Measurements from ENCODE around the gene TRPC5OS. TPM values are rescaled to one million over a fixed set of nuclear protein-coding genes. Genes with fewer than 3 reads are reported as not detected.
A peak's percentile ranks its signal among the peaks of the same experiment; 100 is the strongest.

The TRPC5OS gene
- total and polyA plus RNA-seq, 2 of the 4 experiments (the other 2 are of a cell fraction): not detected

DNA sequence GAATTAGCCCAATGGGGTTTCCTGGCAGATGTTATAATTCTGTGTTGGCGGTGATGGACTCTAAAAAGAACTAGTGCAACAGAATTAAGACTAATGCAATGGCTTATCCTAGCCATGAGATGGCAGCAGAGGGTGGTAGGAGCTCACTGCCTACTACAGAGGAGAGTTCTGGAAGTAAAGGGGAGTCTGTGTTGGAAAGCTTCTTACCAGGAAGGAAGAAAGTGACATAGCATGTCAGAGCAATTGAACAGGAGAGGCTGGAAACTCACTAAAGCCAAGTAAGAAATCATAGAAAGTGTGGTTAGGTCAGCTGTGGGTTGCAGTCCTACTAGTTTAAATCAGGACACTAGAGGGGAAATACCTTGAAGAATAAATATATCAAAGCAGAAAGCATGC lies 6.3 kb upstream of the TRPC5OS start:
- H2AK9ac ChIP-seq (replicated peaks; ENCODE audit: low read depth, low read length, poor library complexity): no peak overlapping the region
- no peaks in the 10 kb centered on the region for H3K79me1 ChIP-seq (ENCODE audit: low read depth in 1 of 2, low read length in 2 of 2)
- no peak overlapping the region for H3K4me2 ChIP-seq (ENCODE audit: low read depth, low read length)
- dilution Hi-C loops (cut with HindIII; ENCODE audit: low sequenced_read_pairs, unreplicated experiment): no loop called here
- no peak overlapping the region for H4K8ac ChIP-seq (ENCODE audit: low read depth in 2 of 2, low read length in 2 of 2)
- in situ Hi-C loops (cut with MboI; ENCODE audit: low sequenced_read_pairs): loop anchor here (10.0 kb wide), 1 partner anchor 775 kb away; no protein-coding TSS in a partner anchor
- H3K36me3 ChIP-seq (ENCODE audit: control insufficient read depth, insufficient read depth, low read length): no peaks in the 10 kb centered on the region
- H3K18ac ChIP-seq (ENCODE audit: low read depth, low read length): no peak overlapping the region
- H2BK15ac ChIP-seq (ENCODE audit: low read depth, low read length): no peak overlapping the region
- H3K14ac ChIP-seq (replicated peaks; ENCODE audit: low read depth, low read length): no peak overlapping the region
- no peaks in the 10 kb centered on the region for H3K4me1 ChIP-seq (ENCODE audit: control insufficient read depth, insufficient read depth, low read length)
- no peak overlapping the region for H2AK5ac ChIP-seq (ENCODE audit: low read depth, low read length)
- H4K20me1 ChIP-seq (ENCODE audit: insufficient read depth, low read length): no peaks in the 10 kb centered on the region
- no peak overlapping the region for H2BK5ac ChIP-seq (ENCODE audit: low read depth, low read length, poor library complexity, severe bottlenecking)
- 40% methylated on average over 1 of the region's 1 CpG; no CpG with 5 or more reads in 1 of the 2 experiments for WGBS, 2 experiments (ENCODE audit: extremely low coverage in 2 of 2, insufficient read length in 1 of 2)
- no peaks in the 10 kb centered on the region for H3K9me1 ChIP-seq (ENCODE audit: insufficient read depth, low read length)
- peak; percentile 63 for DNase-seq
- no peak overlapping the region for H2AFZ ChIP-seq (replicated peaks; ENCODE audit: low read length, poor library complexity)
- ChIA-PET POLR2A (ENCODE audit: unreplicated experiment) (no interaction called here), CTCF (interaction anchor here (0.9 kb wide), 4 partner anchors 10 to 277 kb away, joined by 3 to 7 read pairs (median 3); no protein-coding TSS in a partner anchor)
- no peak overlapping the region for H3K4ac ChIP-seq (ENCODE audit: low read depth, low read length)
- H3K9me3 ChIP-seq (ENCODE audit: control insufficient read depth, insufficient read depth, low read length): no peaks in the 10 kb centered on the region
- no peak overlapping the region for H3K9ac ChIP-seq (ENCODE audit: low read depth, low read length)
- no peak overlapping the region for H3K4me3 ChIP-seq (ENCODE audit: insufficient read depth, low read depth, low read length)
- no peak overlapping the region for H3K23ac ChIP-seq (ENCODE audit: low read depth, low read length)
- H3K56ac ChIP-seq (ENCODE audit: extremely low read depth, insufficient read depth, low read length): no peak overlapping the region
- no peak overlapping the region for H2BK120ac ChIP-seq (ENCODE audit: low read depth, low read length)
- TF ChIP-seq MAFK (IDR thresholded peaks at IDR 0.05; ENCODE audit: low read depth, low read length) (no peak), FOS (IDR thresholded peaks at IDR 0.05; ENCODE audit: low read depth, low read length) (no peak), RAD21 (IDR thresholded peaks at IDR 0.05; ENCODE audit: low read length) (peak; percentile 76), RCOR1 (IDR thresholded peaks at IDR 0.05; ENCODE audit: insufficient replicate concordance, low read length) (no peak), SMC3 (IDR thresholded peaks at IDR 0.05; ENCODE audit: low read depth, low read length) (peak; percentile 61), CHD1 (IDR thresholded peaks at IDR 0.05; ENCODE audit: low read depth, low read length) (no peak), RFX5 (IDR thresholded peaks at IDR 0.05; ENCODE audit: low read depth, low read length) (no peak), MAZ (IDR thresholded peaks at IDR 0.05; ENCODE audit: borderline replicate concordance, low read depth, low read length) (no peak), BHLHE40 (IDR thresholded peaks at IDR 0.05; ENCODE audit: low read depth, low read length) (no peak)
- TF ChIP-seq, protein P1, sequence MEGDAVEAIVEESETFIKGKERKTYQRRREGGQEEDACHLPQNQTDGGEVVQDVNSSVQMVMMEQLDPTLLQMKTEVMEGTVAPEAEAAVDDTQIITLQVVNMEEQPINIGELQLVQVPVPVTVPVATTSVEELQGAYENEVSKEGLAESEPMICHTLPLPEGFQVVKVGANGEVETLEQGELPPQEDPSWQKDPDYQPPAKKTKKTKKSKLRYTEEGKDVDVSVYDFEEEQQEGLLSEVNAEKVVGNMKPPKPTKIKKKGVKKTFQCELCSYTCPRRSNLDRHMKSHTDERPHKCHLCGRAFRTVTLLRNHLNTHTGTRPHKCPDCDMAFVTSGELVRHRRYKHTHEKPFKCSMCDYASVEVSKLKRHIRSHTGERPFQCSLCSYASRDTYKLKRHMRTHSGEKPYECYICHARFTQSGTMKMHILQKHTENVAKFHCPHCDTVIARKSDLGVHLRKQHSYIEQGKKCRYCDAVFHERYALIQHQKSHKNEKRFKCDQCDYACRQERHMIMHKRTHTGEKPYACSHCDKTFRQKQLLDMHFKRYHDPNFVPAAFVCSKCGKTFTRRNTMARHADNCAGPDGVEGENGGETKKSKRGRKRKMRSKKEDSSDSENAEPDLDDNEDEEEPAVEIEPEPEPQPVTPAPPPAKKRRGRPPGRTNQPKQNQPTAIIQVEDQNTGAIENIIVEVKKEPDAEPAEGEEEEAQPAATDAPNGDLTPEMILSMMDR (conservative IDR thresholded peaks at IDR 0.05; ENCODE audit: low read depth, low read length): peak; percentile 71
- TF ChIP-seq, protein P2, sequence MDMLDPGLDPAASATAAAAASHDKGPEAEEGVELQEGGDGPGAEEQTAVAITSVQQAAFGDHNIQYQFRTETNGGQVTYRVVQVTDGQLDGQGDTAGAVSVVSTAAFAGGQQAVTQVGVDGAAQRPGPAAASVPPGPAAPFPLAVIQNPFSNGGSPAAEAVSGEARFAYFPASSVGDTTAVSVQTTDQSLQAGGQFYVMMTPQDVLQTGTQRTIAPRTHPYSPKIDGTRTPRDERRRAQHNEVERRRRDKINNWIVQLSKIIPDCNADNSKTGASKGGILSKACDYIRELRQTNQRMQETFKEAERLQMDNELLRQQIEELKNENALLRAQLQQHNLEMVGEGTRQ (IDR thresholded peaks at IDR 0.05; ENCODE audit: low read depth, low read length): no peak
- H4K5ac ChIP-seq (ENCODE audit: low read depth, low read length): no peak overlapping the region
- H4K91ac ChIP-seq (ENCODE audit: insufficient read depth, low read depth, low read length): no peak overlapping the region
- no peak overlapping the region for H3K27ac ChIP-seq (ENCODE audit: insufficient read depth, low read length)
- no TSS peak for BruUV-seq (replicated peaks)
- intact Hi-C loops (cut with micrococcal nuclease): loop anchor here (1.0 to 5.0 kb wide), 6 partner anchors 175 to 863 kb away; no protein-coding TSS in a partner anchor
- H2BK20ac ChIP-seq (ENCODE audit: low read depth, low read length): no peak overlapping the region
- peak; percentile 95 for ATAC-seq (ENCODE audit: low read depth)
- peaks cover 5% of the 10 kb centered on the region for H3K27me3 ChIP-seq (ENCODE audit: control insufficient read depth, insufficient read depth, low read length)
